Measurements from ENCODE around the gene AGXT.

Gene AGXT

GRCh38 chr2:240905176-240905781, 36.7 kb downstream of the AGXT start:
- Mint-ChIP-seq H3K27ac (no peak overlapping the region), H3K36me3 (no peaks in the 10 kb centered on the region), H3K4me3 (no peak overlapping the region), H3K9me3 (ENCODE audit: low read depth) (no peaks in the 10 kb centered on the region), H3K27me3 (no peaks in the 10 kb centered on the region), H3K4me1 (ENCODE audit: low read depth) (no peaks in the 10 kb centered on the region)

GRCh38 chr2:240906141-240906910, 37.7 kb downstream of the AGXT start, which contains the start of gene CROCC2:
TSS of gene CROCC2 (plus strand) at chr2:240906336. CDS start at chr2:240906514, 178 bp downstream.
- Mint-ChIP-seq H3K9me3 (ENCODE audit: low read depth) (no peaks in the 10 kb centered on the region), H3K4me3 (no peak within 1 kb of the TSS), H3K4me1 (ENCODE audit: low read depth) (no peaks in the 10 kb centered on the region), H3K27me3 (no peaks in the 10 kb centered on the region), H3K36me3 (no peaks in the 10 kb centered on the region), H3K27ac (no peak within 1 kb of the TSS)

DNA sequence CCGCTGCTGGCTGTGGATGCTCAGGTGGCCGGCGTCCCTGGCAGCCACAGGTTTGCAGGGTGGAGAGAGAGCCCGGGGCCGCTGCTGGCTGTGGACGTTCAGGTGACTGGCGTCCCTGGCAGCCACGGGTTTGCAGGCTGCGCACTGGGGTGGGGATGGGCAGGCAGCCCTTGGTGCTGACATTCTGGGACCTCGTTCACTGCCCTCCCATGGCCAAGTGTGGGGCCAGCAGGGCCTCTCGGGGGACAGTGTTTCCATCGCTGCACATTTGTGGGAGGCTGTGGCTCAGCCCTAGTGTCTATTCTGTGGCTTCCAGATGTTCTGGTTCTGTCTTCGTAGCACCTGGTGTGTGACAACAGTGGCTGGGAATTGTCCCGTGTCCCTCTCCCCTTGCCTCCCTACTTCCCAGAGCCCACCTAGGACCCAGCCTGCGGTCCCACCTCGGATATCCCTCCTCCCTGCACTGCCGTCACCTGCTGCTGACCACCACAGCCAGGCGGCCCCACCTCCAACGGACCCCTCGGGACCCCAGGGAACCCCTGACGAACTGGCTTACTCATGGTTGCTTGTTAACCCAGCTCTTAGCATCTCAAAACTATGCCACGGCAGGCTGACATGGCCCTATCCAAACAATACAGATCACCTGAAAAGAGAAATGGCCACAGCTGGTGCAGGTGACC, 38.4 kb downstream of the AGXT start:
- no peaks in the 10 kb centered on the region for H3K9me3 Mint-ChIP-seq (ENCODE audit: low read depth)
- peaks cover 4% of the 10 kb centered on the region for H3K27me3 Mint-ChIP-seq
- H3K4me1 Mint-ChIP-seq (ENCODE audit: low read depth) = no peaks in the 10 kb centered on the region
- H3K27ac Mint-ChIP-seq = no peak overlapping the region
- H3K4me3 Mint-ChIP-seq = no peak overlapping the region
- no peaks in the 10 kb centered on the region for H3K36me3 Mint-ChIP-seq

GRCh38 chr2:240909216-240909974, 40.8 kb downstream of the AGXT start:
- Mint-ChIP-seq H3K27me3 (peaks cover 7% of the 10 kb centered on the region), H3K4me1 (ENCODE audit: low read depth) (no peaks in the 10 kb centered on the region), H3K27ac (no peak overlapping the region), H3K4me3 (no peak overlapping the region), H3K9me3 (ENCODE audit: low read depth) (no peaks in the 10 kb centered on the region), H3K36me3 (peaks cover 2% of the 10 kb centered on the region)

DNA sequence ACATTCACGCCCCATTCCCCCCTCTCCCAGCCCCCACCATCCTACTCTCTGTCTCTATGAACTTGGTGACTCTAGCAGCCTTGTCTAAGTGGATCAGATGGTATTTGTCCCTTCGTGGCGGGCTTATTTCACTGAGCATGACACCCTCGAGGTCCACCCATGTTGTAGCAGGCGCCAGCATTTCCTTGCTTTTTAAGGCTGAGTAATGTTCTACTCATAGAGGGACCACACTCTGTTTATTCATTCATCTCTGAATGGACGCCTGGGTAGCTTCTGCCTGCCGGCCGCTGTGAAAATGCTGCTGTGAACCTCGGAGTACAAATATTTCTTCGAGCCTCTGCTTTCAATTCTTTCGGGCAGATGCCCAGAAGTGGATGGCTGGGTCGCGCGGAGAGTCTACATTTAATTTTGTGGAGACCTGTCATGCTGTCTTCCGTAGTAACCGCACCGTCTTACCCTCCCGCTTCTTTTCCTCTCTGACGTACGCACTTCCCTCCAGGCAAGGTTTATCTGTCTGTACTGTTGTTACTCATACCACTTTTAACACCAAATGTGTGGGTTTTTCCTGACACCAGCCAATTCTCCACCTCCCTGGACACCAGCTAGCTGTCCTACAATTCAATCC, 43.1 kb downstream of the AGXT start:
- peaks cover 2% of the 10 kb centered on the region for H3K36me3 Mint-ChIP-seq
- H3K9me3 Mint-ChIP-seq (ENCODE audit: low read depth) = no peaks in the 10 kb centered on the region
- H3K4me3 Mint-ChIP-seq = no peak overlapping the region
- peaks cover 2% of the 10 kb centered on the region for H3K4me1 Mint-ChIP-seq (ENCODE audit: low read depth)
- no peak overlapping the region for H3K27ac Mint-ChIP-seq
- peaks cover 7% of the 10 kb centered on the region for H3K27me3 Mint-ChIP-seq

DNA sequence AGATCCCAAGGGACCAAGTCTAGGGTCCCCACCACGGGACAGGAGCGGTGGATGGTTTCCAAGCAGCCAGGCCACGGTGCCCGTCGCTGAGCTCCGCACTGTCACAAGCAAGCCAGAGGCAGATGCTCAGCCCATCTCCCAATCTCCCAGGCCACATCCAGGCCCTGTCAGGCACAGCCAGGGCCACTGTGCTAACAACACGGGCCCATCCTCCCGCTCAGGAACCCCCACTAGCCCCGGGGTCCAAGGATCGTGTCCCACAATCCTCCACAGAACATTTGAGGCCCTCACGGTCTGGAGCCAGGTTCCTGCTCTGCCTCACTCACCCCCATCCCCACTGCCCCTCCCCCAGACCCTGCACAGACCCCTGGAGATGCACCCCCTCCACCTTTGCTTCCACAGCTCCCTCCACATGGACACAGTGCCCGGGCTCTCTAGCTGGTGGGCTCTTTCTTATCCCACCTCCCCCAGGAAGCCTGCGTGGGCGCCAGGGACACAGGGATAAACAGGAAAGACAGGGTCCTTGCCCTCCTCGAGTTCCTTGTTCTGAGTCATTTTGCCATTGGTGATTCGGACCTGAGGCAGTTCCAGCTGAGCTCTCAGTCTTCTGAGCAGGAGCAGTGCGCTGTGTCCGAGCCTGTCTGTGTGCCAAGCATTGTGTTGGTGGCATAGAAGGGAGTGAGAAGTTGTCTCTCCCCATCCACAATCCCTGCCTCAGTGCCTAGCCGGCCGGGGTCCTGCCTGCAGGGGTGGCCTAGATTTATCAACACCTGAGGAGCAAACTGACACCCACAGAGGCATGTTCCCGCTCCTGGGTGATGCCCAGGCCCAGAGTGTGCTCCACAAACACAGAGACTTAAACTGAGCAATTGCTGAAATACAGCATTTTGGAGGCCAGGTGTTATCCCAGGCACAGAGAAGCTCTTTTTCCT, 44.5 kb downstream of the AGXT start:
- Mint-ChIP-seq H3K9me3 (ENCODE audit: low read depth) (no peaks in the 10 kb centered on the region), H3K4me1 (ENCODE audit: low read depth) (peaks cover 2% of the 10 kb centered on the region), H3K27ac (no peak overlapping the region), H3K4me3 (no peak overlapping the region), H3K27me3 (peaks cover 7% of the 10 kb centered on the region), H3K36me3 (peaks cover 2% of the 10 kb centered on the region)

DNA sequence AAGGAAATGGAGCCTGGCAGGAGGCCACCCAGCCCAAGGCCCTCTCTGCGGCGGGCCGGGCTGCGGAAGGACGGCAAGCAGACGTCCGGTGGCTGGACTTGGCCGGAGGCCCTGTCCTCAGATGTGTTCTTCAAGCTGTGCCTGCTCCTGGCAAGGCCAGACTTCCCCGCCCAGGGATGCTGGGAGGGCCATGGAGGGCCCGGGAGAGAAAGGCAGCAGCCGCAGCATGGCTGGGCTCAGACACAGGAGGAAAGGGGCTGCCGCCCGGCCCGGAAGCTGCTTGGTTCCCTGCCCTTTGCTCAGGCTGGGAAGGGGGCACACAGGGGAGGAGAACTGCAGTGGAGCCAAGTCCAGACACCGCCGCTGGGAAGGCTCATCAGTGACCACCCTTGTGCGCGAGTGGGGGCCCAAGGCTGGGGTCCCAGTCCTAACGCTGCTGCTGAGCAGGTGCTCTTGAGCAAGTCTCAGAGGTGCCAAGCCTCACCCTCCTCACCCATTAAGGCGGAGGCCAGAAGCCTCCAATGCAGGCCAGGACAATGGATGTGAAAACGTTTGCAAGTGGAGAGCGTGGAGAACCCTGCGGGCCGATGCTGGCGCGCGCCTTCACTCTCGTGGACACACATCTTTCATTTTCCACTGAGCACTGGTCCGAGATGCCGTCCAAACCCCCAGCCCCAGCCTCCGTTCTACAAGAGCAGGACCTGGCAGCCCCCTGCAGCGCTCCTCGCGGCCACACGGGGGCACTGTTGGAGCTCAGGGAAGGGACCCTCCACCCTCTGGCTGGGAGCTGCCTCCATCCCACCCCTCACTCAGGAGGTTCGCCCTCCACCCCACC, 45.4 kb downstream of the AGXT start:
- H3K9me3 Mint-ChIP-seq (ENCODE audit: low read depth) = no peaks in the 10 kb centered on the region
- peaks cover 7% of the 10 kb centered on the region for H3K27me3 Mint-ChIP-seq
- H3K4me3 Mint-ChIP-seq = no peak overlapping the region
- H3K36me3 Mint-ChIP-seq = peaks cover 2% of the 10 kb centered on the region
- peaks cover 2% of the 10 kb centered on the region for H3K4me1 Mint-ChIP-seq (ENCODE audit: low read depth)
- no peak overlapping the region for H3K27ac Mint-ChIP-seq

DNA sequence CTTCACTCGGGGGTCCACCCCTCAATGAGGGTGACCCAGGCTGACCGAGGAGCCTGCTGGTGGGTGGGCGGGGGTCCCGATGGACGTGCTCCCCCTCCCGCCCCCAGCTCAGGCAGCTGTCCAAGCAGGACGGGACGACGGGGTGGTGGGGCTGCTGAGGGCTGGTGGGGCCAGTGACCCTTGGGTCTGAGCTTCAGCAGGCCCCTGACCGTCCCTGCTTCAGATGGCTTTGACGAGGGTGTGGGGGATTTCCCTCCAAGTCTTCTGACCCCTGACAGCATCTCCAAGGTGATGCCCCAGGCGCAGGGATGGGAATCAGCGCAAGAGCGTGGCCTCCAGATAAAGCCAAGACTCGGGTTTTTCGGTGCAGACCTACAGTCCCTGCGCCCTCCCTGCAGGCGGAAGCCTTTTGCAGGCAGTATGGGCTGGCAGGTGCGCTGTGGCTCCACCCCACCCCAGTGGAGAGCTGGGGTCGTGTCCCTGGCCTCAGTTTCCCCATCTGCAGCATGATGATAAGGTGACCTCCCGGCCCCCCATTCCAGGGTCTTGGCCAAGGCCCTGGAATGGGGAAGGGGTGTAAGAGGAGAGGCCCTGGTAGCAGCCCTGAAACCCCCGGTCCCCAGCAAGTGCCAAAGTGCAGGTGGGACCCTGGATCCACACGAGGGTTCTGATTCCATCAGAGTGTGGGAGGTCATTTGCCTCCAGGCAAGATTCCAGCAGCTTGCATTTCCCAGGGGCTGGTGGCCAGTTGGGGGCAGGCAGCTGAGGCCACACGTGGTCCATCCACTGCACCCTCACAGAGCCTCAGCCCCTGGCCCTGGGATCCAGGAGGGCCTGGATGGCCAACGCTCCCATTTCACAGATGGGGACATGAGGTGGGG, 46.3 kb downstream of the AGXT start:
- Mint-ChIP-seq H3K9me3 (ENCODE audit: low read depth) (no peaks in the 10 kb centered on the region), H3K4me1 (ENCODE audit: low read depth) (peaks cover 2% of the 10 kb centered on the region), H3K27ac (no peak overlapping the region), H3K36me3 (peaks cover 2% of the 10 kb centered on the region), H3K27me3 (peaks cover 7% of the 10 kb centered on the region), H3K4me3 (no peak overlapping the region)

- Mint-ChIP-seq H3K4me3 (no peak overlapping the region), H3K4me1 (ENCODE audit: low read depth) (peaks cover 2% of the 10 kb centered on the region), H3K9me3 (ENCODE audit: low read depth) (no peaks in the 10 kb centered on the region), H3K36me3 (peaks cover 2% of the 10 kb centered on the region), H3K27me3 (peaks cover 7% of the 10 kb centered on the region), H3K27ac (no peak overlapping the region)
Measured at GRCh38 chr2:240915526-240916341, 47.1 kb downstream of the AGXT start.

DNA sequence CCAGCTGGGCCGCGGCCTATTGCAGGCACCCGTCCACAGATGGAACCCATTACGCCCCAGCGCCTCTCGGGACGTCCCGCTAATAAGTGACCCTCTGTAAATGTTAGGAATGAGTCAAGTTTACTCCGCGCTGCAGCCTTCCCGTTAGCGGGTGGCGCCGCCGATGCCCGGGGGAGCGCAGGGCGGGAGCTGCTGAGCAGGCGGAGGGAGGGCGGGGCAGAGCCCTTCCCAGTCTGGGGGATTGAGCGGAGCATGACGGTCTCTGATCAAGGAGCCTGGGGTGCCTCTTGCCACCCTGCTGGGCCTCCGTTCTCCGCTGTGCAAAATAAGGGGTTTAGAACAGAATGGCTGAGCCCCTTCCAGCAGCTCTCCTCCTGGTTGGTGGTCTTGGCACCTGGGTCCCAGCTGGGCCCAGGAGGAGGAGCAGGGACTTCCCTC, 48.0 kb downstream of the AGXT start:
- Mint-ChIP-seq H3K4me1 (ENCODE audit: low read depth) (peaks cover 2% of the 10 kb centered on the region), H3K27me3 (peaks cover 6% of the 10 kb centered on the region), H3K4me3 (no peak overlapping the region), H3K36me3 (peaks cover 2% of the 10 kb centered on the region), H3K9me3 (ENCODE audit: low read depth) (no peaks in the 10 kb centered on the region), H3K27ac (no peak overlapping the region)

DNA sequence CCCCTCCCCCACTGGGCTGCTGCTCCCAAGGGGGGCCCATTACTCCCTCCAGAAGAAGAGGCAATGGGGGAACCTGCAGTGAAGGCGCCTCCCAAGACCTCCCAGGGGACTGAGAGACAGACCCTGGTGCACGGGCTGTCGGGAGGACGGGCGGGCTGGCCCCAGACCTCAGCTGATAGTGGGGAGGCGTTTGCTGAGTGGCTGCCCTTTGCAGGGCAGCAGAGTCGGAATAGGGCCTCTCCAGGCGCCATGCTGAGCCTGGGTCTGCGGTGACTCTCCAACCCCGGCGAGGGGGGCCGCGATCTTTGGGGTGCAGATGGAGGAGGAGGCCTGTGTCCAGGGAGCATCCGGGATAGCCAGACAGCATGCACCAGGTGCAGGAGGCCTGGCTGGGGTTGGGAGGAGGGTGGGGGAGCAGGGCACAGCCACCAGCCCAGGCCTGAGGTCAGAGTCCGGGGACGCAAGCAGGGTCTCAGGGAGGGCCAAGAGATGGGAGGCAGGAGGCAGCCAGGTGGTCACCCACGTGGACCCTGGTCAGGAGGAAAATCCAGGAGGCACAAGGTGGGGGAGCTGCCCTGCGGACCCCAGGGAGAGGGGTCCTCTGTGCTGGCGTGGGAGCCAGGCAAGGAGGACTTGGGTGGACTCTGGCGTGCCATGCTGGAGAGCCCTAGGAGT, 48.5 kb downstream of the AGXT start:
- Mint-ChIP-seq H3K27ac (no peak overlapping the region), H3K4me1 (ENCODE audit: low read depth) (peaks cover 2% of the 10 kb centered on the region), H3K9me3 (ENCODE audit: low read depth) (no peaks in the 10 kb centered on the region), H3K4me3 (no peak overlapping the region), H3K27me3 (peaks cover 2% of the 10 kb centered on the region), H3K36me3 (peaks cover 2% of the 10 kb centered on the region)
